Hematopoietic multipotent progenitor cell treated with erythropoietin and hydrocortisone succinate and interleukin-3 and kit ligand, for 4 days (in vitro differentiated cells): ENCODE results near the gene RILPL1.
A peak's percentile ranks its signal among the peaks of the same experiment; 100 is the strongest.
"Not testable (repeated sequence)": the region's sequence is repeated elsewhere in the genome, so short reads cannot be mapped to it uniquely, and the experiment has no call there.

ENCODE experiments used
- DNase-seq: peaks from one replicate; pipeline ENCODE4 v3.0.0-alpha.2; 2015

The RILPL1 gene, protein sequence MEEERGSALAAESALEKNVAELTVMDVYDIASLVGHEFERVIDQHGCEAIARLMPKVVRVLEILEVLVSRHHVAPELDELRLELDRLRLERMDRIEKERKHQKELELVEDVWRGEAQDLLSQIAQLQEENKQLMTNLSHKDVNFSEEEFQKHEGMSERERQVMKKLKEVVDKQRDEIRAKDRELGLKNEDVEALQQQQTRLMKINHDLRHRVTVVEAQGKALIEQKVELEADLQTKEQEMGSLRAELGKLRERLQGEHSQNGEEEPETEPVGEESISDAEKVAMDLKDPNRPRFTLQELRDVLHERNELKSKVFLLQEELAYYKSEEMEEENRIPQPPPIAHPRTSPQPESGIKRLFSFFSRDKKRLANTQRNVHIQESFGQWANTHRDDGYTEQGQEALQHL

DNA sequence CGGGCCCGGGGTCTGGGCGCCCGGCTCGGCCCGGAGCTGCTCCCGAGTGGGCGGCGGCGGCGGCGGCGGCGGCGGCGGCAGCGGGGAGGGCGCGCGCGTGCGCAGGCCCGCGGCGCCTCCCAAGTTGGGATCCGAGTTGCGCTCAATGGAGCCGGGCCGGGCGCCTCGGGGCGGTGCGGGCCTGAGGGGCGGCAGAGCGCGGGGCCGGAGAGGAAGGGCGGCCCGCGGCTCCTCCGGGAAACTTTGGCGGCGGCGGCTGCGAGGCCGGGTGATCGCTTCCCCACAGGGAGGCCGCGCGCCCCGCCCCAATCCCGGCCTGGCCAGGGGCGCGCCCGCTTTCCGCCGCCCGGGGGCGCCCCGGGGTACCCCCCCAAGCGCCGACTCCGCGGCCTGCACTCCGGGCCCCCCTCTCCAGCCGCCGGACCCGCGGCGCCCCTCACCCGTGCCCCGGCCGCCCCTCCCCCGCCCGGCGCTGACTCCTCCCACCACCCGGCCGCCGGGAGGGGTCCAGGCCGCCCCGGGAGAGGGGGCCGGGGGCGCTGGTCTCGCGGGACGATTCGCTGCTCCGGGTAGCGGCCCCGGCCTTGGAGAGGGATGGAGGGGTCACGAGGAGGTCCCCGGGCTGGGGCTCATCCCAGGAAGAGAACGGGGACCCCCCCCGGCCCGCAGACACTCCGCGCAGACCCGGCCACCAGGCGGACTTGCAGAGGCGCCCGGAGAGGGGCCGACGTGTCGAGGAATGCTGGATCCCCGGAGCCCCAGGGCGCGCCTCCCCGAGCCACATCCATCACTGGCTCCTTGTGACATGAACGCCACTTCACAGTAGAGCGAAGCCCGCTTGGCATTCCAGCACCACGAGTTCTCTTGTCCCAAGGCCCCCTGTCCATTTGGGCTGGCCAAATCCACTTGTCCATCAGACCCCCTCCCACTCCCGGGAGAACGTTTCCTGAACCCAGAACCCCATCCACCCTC, at the start of gene RILPL1:
Gene RILPL1 (minus strand): TSS at position 48 of the 972 bp plus-strand sequence. CDS start 237 bp downstream, outside the sequence.
- DNase-seq = peak; percentile 62

DNA sequence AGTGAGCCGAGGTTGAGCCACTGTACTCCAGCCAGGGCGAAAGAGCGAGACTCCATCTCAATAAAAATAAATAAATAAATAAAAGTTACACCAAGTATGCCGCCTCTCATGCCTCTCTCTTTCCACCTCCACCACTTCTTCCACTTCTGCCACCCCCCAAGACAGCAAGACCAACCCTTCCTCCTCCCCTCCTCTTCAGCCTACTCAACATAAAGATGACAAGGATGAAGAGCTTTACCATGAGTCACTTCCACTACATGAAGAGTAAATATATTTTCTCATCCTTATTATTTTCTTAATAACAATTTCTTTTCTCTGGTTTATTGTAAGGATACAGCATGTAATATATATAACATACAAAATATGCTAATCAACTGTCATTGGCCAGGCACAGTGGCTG, 47.3 kb upstream of the RILPL1 start:
- no peak for DNase-seq

GRCh38 chr12:123578829-123579228, 45.3 kb upstream of the RILPL1 start:
- not testable (repeated sequence) for DNase-seq

DNA sequence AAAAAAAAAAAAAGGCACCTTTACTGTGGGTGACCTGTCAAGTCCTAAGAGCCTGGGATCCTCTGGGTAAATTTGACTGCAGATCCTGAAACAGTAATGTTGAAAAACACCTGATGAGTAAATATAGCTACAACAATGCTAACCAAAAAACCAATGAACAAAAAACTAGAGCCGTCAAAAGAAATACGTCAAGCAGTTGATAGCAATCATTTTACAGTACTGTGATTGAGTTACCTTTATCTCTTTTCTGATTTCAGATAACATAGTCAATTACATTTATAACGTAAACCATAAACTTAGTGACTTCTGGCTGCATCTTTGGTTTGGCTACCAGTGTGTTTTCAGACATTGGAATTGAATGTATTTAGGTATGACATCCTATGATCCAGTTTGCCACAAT, 44.7 kb upstream of the RILPL1 start:
- DNase-seq = no peak

DNA sequence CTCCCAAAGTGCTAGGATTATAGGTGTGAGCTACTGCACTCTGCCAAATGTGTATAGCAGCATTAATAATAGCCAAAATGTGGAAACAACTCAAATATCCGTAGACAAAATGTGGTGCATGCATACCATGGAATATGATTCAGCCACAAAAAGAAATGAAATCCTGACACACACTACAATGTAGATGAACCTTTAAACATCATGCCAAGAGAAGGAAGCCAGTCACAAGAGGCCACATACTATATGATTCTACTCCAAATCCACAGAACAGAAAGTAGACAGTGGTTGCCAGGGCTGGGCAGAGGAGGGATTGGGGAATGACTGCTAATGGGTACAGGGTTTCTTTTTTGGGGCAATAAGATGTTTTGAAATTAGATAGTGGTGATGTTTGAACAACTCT, 43.1 kb upstream of the RILPL1 start:
- no peak for DNase-seq

DNA sequence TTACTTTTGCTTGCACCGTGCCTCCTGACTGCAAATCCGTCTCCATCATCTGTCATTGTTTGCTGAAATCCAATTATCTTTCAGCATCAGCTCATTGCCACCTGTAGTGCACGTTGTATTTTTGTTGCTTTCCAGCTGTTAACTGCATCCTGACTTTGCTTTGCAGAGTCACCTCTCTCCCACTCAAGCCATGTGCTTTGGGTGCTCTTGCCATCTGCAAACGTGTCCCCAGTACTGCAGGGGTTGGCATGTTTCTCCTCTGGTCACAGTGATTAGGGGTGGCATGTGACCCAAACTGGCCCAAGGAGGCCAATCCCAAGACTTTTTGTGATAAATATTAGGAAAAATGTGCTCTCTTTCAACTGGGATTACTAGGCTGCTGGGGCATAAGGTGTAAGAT, 40.4 kb upstream of the RILPL1 start:
- no peak for DNase-seq

DNA sequence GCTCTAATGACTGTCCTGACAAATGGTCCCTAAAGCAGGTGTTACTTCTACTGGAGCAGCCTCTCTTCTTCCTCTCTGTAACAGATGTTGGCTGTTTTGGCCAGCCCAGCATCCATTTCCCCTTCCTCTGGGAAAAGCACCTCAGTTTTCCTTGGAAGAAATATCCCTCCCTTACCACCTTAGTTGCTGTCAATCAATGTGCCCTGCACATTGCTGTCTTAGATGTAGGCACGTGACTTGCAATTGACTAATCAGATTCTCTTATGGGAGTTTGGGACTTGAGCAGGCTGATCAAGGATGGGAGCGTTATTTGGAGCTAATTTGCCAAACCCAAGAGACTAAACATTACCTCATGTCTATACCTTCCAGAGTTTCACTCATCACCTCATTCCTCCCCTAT, 38.9 kb upstream of the RILPL1 start:
- DNase-seq = no peak

DNA sequence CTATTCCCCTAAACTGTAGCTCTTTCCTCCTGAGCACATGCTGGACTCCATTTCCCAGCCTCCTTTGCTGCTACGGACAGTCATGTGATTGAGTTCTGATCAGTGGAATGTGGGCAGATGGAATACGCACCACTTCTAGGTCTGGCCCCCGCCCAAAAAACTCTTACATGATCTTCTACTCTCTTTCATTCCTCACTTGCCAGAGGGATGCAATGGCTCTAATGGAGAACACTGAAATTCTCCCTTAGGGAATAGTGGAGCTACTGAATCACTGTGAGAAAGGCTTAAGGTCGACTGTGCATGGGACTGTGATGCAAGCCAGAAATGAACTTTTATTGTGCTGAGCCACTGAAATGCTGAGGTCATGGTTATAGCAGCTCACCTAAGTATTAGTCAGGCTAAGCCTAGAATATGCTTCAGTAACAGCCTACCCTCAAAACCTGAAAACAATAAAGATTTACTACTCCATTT, 37.9 kb upstream of the RILPL1 start:
- DNase-seq = no peak

DNA sequence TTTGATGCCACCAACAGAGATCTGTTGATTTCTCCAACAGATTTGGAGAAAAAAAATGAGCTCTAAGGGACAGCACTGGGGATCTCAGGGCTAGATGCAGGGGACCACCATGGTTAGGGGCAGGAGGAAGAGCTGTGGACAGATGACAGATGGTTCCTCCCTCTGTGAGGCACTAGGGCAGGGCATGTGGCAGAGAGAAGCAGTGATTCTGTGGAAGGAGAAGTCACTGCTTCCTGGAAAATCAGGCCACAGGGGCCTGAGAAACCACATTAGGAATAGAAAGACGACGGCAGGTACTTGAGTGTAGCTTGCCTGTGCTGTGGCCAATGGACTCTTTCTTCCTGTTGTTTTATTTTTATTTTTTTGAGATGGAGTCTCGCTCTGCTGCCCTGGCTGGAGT, 25.9 kb upstream of the RILPL1 start:
- DNase-seq = peak; percentile 32

- not testable (repeated sequence) for DNase-seq
Measured at GRCh38 chr12:123558487-123558886, 25.0 kb upstream of the RILPL1 start.

DNA sequence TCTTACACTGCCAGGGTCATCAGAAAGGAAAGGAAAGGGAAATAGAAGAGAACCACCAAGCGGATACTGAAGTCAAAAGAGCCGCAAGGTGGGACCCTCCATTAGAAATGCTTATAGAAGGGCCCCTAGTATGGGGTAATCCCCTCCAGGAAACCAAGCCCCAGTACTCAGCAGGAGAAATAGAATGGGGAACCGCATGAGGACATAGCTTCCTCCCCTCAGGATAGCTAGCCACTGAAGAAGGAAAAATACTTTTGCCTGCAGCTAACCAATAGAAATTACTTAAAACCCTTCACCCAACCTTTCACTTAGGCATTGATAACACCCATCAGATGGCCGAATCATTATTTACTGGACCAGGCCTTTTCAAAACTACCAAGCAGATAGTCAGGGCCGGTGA, 21.3 kb upstream of the RILPL1 start:
- DNase-seq = not testable (repeated sequence)

GRCh38 chr12:123554136-123554535, 20.6 kb upstream of the RILPL1 start:
- peak; percentile 70 for DNase-seq

DNA sequence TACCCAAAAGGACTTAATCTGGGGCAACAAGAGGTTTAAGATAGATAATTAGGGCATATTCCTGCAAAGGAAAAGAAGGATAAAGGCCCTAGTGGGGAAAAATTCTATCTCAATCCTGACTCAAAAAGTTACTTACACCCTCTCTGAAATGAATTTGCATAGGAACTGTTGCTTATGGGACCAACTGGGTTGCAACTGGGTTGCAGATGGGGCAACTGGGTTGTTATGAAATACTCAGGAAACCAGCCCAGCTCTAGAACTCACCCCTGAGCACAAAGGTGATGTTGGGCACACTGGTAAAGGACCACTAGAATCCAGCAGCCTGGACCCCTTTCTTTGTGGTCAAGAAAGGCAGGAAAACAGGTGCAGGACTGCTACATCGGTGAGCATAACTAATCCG, 17.2 kb upstream of the RILPL1 start:
- no peak for DNase-seq

GRCh38 chr12:123548107-123548506, 14.6 kb upstream of the RILPL1 start:
- no peak for DNase-seq

DNA sequence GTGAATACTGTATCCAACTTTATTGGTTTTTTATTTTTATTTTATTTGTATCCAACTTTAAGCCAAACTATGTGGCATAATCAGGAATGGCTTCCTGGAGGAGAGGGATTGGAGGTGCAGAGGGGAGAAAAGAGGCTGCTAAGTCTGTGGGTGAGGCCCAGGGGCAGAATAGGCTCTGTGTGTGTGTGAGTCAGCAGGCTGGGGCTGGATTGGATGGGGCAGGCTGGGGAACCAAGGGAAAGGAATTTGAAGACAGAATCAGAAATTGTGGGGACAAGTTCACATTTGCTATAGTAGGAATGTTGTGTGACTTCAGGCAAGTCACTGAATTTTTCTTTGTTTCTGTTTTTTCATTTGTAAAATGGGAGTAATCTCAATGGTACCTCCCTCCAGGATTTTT, 12.8 kb upstream of the RILPL1 start:
- no peak for DNase-seq

DNA sequence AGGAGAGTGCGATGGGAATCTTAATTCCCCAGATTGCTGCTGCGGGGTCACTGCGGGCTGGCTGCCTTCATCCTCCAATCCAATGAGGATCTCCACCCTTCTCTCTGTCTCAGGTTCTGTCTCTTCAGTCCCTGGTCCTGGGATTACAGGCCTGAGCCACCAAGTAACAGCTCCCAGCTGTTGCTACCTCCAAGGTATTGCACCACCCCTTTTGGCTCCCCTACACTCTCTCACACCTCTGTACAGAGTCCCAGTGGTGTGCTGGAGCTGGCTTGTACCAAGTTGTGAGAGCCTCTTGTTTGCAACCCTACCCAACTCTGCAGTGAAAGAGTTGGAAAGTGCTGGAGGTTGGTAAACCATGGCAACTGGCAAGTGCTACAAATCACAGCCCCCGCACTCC, 10.0 kb upstream of the RILPL1 start:
- DNase-seq = no peak

- no peak for DNase-seq
Measured at GRCh38 chr12:123540899-123541662, 7.6 kb upstream of the RILPL1 start.

DNA sequence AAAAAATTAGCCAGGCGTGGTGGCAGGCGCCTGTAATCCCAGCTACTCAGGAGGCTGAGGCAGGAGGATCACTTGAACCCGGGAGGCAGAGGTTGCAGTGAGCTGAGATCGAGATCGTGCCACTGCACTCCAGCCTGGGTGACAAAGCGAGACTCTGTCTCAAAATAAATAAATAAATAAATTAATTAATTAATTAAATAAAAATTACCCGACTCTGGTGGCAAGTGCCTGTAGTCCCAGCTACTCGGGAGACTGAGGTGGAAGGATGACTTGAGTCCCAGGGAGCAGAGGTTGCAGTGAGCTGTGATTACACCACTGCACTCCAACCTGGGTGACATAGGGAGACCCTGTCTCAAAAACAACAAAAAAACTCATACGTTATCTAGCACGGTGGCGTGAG, 2.4 kb upstream of the RILPL1 start:
- DNase-seq = not testable (repeated sequence)

GRCh38 chr12:123532808-123533649, 490 bp downstream of the RILPL1 start:
- peak; percentile 45 for DNase-seq

GRCh38 chr12:123532019-123532418, 1.5 kb downstream of the RILPL1 start:
- peak; percentile 66 for DNase-seq

DNA sequence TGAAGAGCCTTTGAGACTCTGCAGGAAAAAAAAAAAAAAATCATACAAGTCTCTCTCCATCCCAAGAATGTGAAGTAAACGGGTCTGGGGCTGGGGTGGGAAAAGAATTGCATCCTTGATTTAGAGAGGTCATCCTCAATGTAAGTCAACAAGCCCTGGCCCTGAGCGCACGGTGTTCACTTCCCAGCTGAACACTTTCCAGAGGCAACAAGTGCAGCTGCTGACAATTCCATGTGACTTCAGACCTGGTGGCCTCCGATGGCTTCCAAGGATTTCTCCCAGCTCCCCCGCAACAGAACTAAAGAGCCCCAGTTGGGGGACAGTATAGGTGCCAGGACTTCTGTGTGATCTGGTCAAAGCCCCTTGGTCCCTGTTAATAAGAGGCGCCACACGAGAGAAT, 2.4 kb downstream of the RILPL1 start:
- DNase-seq = no peak

DNA sequence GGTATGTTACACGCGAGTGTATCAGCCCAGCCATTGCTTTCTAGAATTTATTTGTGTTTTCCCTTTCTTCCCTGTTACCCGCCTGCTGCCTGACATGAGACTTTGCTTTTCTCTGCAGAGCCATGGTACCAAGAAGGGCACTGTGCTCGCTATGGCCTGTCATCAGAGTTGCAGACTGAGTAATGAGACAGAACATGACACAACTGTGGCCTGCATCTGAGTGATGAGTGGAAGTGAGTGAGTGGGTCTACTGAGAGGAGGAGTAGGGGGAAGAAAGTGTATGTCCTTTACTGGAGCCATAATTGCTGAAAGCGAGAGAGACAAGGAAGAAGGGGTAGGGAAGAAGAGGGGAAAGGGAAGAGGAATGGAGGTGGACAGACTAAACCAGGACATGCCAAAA, 2.9 kb downstream of the RILPL1 start:
- DNase-seq = no peak
